Hematopoietic multipotent progenitor cell treated with erythropoietin and hydrocortisone succinate and interleukin-3 and kit ligand, for 17 days (in vitro differentiated cells): ENCODE data around the gene MAGEB17.
"Not testable (repeated sequence)": the region's sequence is repeated elsewhere in the genome, so short reads cannot be mapped to it uniquely, and the experiment has no call there.

ENCODE experiments used
- DNase-seq: peaks from one replicate; pipeline ENCODE4 v3.0.0-alpha.2; 2015; ENCODE audit warnings: low spot score

Gene MAGEB17

GRCh38 chrX:16156692-16157331 is 10.5 kb upstream of the MAGEB17 start:
- DNase-seq: no peak

GRCh38 chrX:16160729-16161128 is 6.6 kb upstream of the MAGEB17 start:
- DNase-seq: no peak

GRCh38 chrX:16161173-16161572 is 6.1 kb upstream of the MAGEB17 start:
- not testable (repeated sequence) for DNase-seq

- DNase-seq: no peak
Observed at GRCh38 chrX:16162391-16162790, 4.9 kb upstream of the MAGEB17 start.

- no peak for DNase-seq
Observed at GRCh38 chrX:16164748-16165147, 2.5 kb upstream of the MAGEB17 start.

GRCh38 chrX:16171039-16171438 is 3.8 kb downstream of the MAGEB17 start:
- no peak for DNase-seq

GRCh38 chrX:16171944-16172343 is 4.7 kb downstream of the MAGEB17 start:
- no peak for DNase-seq

GRCh38 chrX:16172391-16172790 is 5.1 kb downstream of the MAGEB17 start:
- DNase-seq: no peak

GRCh38 chrX:16175329-16176061 is 8.2 kb downstream of the MAGEB17 start:
- no peak for DNase-seq

- DNase-seq: no peak
Observed at GRCh38 chrX:16177260-16177659, 10.0 kb downstream of the MAGEB17 start.

- not testable (repeated sequence) for DNase-seq
Observed at GRCh38 chrX:16183843-16184242, 16.6 kb downstream of the MAGEB17 start.

- no peak for DNase-seq
Observed at GRCh38 chrX:16185725-16186136, 18.4 kb downstream of the MAGEB17 start.

GRCh38 chrX:16186380-16187007 is 19.2 kb downstream of the MAGEB17 start:
- no peak for DNase-seq

- no peak for DNase-seq
Observed at GRCh38 chrX:16187024-16187760, 19.9 kb downstream of the MAGEB17 start.

- DNase-seq: no peak
Observed at GRCh38 chrX:16188687-16189086, 21.4 kb downstream of the MAGEB17 start.

- no peak for DNase-seq
Observed at GRCh38 chrX:16191605-16192004, 24.3 kb downstream of the MAGEB17 start.

- DNase-seq: no peak
Observed at GRCh38 chrX:16196829-16197228, 29.5 kb downstream of the MAGEB17 start.

- DNase-seq: no peak
Observed at GRCh38 chrX:16199343-16199742, 32.1 kb downstream of the MAGEB17 start.

GRCh38 chrX:16202943-16203342 is 35.7 kb downstream of the MAGEB17 start:
- no peak for DNase-seq

GRCh38 chrX:16204538-16204937 is 37.3 kb downstream of the MAGEB17 start:
- DNase-seq: no peak

- DNase-seq: no peak
Observed at GRCh38 chrX:16205840-16206239, 38.6 kb downstream of the MAGEB17 start.

- DNase-seq: no peak
Observed at GRCh38 chrX:16207634-16208033, 40.4 kb downstream of the MAGEB17 start.

- DNase-seq: no peak
Observed at GRCh38 chrX:16208601-16209000, 41.3 kb downstream of the MAGEB17 start.
